DMS153 (cell line): ENCODE measurements around the gene AUTS2.
A peak's percentile ranks its signal among the peaks of the same experiment; 100 is the strongest.

Experiments used
- DNase-seq: peaks from one replicate; lab custom pipeline; 2025; lab: John Stamatoyannopoulos, UW

AUTS2 gene

DNA sequence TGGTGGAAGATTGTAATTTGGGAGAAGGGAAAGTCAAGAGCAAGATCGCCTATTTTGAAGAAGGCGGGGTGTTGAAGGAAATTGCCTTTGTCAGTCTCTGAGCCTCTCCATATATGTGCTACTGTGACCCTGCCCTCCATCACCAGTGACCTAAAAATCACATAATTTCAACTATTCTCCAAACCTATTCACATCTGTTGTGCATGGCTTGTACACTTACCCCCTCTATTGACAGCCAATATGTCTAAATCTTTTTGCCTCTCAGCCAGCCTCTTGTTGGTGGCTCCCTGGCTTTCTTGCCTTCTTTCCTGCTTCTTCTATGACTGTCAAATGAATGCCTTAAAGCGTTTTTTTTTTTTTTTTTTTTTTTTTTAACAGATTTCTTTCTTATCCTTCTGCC lies 295.6 kb downstream of the AUTS2 start:
- DNase-seq: no peak

DNA sequence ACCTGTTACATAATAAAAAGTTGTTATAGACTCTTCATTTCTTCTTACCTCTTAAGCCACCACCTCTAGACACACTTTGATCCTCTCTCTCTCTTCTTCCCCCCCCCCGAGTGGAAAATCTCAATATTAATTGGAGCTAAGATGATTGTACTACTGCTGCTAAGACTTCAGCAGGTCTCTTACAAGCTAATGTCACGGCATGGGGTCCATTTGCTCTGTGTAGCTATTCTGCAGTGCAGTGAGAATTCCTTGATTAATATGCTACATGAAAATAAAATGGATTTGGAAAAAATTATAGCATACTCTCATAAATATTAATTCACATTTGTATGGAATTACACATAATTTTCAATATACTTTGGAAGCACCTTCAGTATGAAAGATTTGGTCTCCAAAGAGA lies 297.2 kb downstream of the AUTS2 start:
- no peak for DNase-seq

DNA sequence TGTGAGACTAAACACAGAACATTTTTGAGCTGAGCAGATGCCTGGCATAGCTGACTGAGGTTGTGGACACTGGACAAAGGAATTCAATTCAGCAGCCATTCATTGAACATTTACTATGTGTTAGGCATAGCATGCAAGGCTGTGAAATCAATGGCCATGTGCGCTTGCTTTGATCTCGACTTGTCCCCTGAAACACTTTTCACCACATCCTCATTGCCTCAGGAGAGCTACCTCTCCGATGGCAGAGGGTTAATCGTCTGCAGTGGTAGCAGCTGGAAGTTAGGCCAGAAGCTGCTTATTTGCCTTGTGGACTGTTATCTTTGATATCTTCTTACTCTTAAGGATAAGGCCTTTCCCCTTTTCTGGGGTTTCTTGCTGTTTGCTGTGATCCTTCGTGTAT lies 297.8 kb downstream of the AUTS2 start:
- no peak for DNase-seq

DNA sequence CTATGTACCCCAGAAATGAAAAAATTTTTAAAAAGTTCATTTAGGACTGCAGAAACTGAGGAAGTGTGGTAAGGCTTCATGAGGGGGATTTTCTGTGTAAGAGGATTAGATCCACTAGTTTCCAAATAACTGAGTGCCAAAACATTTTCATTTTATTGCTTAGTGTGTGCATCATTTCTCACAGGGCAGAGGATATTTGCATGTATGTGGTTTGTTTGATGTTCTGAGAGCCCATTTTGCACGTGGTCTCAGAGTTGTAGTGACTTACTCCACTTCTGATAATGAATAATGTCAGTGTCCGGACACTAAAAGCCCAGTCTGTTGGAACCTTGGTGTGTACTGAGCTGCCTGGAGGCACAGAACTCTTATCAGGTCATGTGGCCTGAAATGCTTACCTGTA lies 299.9 kb downstream of the AUTS2 start:
- DNase-seq: no peak

DNA sequence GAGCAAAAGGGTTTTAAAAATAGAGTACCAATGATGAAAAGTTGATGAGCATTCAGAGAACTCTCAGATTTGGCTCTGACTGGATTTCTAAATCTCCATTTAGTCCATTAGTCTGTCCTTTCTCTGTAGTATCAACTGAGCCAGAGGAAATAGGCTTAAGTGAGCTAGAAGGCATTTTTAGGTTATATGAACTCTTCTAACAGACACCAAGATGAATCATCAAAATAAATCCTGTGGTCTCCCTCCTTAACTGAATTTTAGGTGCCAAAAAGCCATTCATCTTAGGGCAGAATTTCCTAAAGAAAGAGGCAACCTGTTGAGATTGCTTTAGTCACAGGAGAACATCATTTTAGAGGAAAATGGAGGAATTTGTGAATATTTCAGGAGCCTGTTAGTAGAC lies 305.1 kb downstream of the AUTS2 start:
- no peak for DNase-seq

DNA sequence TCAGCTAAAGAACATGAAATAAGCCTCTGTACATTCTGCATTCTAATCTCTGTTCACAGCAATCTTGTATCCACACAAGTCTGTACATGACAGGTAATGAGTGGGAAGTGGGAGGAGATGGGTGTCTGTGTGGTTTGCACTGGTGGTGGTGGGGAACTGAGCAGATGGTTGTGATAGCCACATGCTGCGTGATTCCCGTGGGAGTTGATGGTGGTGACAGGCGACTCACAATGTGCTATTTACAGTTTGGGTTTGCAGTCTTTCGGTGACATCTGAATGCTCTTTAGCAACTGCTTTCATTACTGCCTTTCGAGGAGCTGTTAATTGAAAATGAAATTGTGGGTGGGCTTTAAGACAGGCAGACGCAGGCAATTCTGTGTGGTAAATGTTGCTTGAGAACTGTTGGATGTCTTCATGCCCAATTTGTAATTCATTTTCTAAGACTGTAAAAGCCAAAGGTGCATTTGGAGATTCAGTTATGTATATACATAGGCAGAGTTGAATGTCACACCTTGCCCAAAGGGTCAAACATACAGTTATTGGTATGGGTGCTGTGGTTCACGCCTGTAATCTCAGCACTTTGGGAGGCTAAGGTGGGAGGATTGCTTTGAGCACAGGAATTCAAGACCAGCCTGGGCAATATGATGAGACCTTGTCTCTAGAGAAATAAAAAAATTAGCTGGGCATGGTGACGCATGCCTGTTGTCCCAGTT lies 308.2 kb downstream of the AUTS2 start:
- no peak for DNase-seq

DNA sequence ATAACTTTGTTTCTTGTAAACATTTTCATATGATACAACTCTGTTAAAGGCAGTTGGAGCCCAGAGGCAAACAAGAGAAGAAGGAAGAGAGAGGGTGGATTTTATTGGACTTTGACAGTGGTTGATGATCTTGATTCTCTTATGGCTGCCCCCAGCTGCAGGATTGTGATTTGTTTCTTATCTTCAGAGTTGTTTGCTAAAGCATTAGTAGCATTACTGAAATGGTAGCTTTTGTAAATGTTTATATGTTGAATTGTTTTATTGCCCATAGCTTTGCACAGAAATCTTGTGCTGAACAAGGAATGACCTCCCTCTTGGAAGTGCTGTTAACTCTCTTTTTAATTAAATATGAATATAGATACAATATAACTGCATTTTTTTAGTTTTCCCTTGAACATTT lies 309.4 kb downstream of the AUTS2 start:
- DNase-seq: no peak

DNA sequence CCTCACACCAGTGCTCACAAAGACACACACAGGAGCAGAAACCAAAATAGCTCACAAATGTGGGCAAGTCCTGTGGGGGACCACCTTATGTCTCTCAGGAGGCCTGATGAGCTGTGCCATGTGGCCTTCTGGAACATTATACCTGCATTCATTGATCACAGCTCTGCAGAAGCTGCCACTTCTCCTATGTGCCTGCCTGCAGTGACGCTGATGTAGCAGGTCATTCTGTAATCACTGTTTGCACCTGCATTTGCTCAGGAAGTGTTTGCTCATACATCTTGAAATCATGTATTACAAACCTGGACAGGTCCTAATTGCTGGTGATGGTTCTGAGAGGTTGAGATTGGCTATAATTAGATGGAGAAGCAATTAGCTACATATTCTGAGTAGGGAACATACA lies 310.2 kb downstream of the AUTS2 start:
- DNase-seq: peak; percentile 84

DNA sequence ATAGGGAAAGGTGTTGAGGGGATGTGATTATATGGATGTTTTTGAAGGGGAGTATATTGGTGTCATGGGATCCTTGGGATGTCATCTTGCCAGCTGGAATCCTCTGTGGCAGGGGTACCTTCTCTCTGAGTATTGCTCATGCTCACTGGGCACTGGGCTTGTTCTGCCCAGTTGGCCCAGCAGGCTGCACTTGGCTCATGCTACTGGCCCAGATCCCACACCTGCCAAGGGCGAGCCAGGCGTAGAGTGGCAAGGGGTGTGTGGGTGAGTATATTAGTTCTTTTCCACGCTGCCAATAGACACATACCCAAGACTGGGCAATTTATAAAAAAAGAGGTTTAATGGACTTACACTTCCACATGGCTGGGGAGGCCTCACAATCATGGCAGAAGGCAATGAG lies 311.9 kb downstream of the AUTS2 start:
- DNase-seq: no peak

DNA sequence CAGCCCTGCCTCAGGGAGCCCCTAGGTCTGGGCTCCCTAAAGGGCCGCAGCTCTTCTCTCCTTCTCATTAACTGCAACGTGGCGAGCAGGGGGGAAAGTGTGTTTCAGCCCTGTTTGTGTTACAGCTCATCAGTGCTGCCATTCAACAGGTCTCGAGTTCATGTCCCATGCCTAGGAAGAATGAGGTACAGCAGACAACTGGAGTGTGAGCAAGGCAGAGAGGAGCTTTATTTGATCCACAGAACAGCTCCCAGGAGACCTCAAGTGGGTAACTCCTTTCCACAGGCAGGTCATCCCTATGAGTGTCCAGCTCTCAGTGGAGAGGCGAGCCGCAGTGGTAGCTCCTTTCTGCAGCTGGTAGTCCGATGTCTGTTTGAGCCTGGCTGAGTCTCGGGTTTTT lies 313.1 kb downstream of the AUTS2 start:
- no peak for DNase-seq

DNA sequence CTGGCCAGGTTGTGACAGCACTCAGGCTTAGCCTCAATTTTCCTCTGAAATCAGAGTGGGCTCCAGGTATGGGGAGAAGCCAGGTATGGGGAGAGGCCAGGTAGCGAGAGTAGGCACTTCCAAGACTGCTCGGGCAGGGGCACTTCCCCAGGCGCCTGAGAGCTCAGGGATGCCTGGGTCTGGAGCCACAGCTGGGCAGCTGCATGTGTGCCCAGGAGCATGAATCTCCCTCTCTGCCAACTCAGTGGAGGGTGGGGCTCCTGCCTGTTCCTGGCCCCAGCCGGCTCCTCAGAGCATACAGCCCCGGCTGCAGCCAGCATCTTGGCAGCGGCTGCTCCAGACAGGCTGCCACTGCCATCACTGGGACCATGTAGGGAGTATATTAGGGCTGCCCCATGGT lies 313.9 kb downstream of the AUTS2 start:
- DNase-seq: no peak

DNA sequence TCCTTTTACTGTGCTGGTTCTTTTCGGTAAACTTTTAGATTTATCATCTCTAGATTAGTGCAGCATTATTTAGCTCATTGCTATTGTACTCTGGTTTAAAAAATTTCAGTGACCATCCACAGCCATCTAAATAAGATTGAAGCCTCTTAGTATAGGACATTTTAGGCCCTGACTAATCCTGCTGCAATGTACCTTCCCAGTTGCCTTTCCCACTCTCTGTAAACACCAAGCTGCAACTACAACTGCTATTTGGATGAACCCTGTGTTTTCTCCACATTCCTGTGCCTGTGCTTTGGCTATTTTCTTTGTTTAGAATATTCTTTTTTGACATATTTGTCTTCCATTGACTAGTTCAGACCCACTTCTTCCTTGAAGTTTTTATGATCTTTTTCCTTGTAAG lies 314.6 kb downstream of the AUTS2 start:
- no peak for DNase-seq

DNA sequence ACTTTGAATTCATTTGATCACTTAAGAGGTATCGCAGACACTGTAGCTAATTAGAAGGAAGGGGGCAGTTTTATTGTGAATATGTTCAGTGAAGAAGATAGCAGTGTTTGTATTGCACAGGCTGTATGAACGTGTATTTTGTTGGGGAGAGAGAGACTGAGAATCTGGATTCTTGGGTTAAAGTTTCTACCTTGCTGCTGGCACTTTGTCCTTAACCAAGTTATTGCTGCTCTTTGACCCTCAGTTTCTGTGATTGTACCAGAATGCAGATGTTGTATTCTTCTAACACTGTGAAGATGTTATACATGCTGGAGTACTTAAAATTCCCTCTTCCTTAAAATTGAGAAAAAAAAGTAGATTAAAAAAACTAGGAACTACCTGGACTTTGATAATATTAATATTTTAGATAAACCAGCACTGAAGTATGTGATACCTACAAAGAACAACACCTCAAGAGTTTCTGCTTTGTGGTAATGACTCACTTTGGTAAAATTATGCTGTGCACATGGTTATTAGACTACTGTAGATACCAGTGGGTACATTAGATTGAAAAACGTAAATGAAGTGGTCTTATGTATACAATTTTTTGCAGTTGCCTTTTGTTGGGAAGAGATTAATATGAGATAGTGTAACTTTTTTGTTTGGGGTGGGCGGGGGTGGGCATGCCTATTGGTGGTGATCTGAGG lies 321.3 kb downstream of the AUTS2 start:
- no peak for DNase-seq

DNA sequence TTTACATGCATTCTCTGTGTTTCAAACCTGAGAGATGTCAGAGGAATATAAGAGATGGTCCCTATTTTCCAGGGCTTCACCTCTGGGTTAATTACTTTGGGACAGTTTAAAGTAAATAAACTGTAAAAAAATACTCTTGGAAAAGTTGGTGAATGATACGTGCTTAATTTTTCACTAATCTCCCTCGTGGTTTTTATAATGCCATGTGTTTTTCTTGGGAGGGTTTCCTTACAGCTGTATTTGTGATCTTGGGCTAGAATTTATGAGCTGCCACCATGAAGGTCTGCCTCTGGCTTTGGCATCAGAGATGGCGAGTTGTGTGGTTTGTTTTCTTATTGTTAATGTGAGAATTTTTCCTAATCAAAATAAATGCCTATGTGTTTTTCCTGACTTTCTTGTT lies 322.5 kb downstream of the AUTS2 start:
- no peak for DNase-seq

DNA sequence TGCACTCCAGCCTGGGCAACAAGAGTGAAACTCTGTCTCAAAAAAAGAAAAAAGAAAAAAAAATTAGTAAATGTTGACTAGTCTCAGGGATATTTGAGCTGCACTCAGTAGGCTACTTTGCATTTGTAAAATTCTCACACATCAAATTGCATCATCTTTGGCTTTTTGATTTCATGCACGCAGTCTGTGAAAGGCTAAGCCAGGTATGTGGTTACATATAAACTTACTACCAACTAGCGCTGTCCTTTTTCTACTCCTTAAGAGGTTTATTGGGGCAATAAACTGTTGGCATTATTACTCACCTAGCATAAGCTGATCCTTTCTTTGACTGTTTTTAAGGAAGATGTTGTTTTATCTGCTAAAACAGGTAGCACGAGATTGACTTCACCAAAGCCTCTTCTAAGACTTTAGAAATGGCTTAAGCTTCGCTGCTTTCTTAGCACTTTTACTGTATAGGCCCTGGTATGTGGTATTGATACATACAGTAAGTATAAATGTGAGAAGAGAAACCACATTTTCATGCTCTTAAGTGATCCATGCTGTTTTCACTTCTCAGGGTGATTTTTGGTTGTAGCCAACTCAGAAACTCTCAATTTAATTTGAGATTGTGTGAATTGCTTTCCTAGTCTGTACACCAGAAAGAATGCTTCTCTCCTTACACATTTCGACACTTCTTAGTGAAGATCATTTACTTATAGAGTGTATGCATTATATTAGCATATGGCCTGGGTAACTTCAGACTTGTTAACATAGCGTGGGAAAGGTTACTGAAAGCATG lies 323.9 kb downstream of the AUTS2 start:
- DNase-seq: no peak

DNA sequence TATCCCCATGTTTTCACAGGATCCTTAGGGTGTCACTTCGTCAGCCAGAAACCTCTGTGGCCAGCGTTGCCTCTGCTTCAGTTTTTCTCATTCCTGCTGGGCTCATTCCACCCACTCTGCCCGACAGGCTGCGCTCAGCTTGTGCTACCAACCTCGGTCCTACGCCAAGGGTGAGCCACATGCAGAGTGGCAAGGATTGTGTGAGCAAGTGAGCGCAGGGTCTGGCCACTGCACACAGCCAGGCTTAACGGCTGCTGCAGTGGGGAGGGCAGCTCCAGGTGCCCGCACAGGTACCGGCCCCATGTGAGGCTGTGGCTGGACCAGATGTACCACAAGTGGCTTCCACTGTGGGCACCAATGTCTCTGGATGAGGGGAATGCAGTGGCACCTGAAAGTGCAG lies 329.2 kb downstream of the AUTS2 start:
- DNase-seq: no peak

DNA sequence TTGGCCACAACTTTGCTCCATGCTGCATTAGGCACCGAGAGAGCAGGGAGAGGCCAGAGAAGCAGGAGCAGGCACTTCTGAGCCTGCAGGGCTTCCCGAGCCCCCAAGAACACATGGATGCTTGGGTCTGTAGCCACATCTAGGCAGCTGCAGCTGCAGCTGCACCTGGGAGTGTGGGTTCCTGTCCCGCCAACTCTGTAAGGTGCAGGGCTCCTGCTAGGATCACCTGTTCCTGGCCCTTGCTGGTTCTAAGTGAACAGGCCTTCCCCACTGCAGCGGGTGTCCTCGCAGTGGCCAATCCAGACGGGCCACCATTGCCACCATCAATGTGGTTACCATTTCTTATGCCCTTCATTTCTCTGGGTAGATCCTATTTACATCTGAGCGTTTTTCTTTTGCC lies 330.3 kb downstream of the AUTS2 start:
- no peak for DNase-seq

DNA sequence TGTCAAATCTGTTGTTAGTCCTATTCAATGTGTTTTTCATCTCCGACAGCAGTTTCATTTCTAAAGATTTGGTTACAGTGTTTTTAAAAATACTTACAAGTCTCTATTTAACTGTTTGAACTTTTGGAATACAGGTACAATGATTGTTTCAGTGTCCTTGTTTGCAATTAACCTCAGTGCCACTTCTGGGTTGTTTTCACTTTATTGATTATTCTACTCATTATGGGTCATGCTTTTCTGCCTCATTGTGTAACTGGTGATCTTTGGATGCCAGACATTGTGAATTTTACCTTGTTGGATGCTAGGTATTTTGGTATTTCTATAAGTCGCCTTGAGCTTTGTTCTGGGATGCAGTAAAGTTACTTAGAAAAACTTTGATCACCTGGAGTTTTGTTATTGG lies 331.3 kb downstream of the AUTS2 start:
- DNase-seq: no peak

DNA sequence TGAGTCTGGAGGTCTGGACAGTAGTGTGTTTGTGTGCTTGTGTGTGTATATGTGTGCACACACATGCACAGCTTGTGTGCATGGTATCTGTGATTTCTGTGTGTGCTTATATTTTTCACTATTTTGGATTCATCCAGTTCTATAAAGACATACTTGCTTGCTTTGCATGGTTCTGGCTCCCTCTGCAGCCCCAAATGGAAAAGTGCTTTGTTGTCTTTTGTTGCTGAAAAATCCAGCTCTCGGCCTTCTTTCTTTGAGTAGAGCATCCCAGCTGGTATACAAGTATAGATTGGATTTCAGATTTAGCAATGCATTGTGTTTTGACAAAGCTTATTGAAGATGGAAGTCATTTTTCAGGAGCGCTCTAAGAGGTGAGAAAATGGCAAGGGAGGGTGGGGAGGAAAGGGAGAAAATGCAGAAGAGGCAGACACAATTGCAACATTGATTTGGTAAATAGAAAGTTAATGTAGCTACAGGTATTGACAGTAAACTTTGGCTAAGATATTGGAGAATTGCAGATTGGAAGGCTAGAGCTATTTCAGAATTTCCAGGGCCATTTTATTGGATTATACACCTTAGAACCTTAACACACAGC lies 333.9 kb downstream of the AUTS2 start:
- peak; percentile 56 for DNase-seq

DNA sequence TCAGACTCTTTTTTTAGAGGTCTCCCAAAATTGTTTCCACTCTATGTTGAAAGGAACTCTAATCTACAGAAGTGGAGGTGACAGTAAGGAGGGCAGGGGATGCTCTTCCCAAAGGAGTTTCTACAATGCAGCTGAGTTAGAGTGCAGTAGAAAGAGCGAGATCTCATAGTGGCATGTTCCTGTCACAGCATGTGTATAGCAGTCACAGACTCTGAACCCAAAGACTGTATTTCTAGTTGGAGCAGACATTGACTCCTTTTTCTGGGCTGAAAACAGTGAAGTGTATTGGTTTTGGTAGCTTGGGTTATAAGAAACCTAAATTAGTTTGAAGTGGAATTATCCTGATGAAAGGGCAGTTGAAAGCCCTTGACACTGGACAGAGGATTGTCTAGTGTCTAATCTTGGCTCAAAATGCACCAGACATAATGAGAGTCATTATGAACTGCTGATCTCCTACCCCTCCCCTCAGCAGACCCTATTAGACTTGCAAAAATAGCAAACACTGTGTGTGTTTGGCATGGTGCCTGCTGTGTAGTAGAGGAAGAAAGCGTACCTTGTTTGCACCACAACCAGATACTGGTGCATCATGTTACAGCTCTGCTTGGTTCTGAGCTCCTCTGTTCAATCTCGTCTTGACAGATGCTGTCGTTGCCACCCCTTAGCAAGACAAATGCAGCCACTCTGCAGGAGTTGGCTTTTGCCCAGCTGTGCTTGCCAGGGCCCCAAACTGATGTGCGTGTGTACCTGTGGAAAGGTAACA lies 336.0 kb downstream of the AUTS2 start:
- peak; percentile 95 for DNase-seq

DNA sequence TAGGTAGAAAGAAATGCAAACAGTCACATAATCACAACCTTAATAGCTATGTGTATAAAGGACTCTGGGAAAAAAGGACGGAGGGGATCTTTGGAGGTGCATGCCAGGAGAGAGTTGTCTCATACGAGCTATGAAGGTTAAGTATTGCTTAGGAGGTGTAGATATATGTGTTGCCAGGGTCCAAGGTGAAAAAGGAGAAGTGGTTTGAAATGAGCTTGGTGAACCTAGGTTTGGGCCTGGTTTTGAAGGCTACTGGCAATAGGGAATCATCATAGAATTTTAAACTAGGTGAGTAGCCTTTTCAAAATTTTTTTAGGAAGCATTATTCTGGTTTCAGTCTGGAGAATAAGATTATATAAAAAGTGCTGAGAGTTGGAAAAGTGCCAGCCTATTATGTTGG lies 336.8 kb downstream of the AUTS2 start:
- DNase-seq: no peak

DNA sequence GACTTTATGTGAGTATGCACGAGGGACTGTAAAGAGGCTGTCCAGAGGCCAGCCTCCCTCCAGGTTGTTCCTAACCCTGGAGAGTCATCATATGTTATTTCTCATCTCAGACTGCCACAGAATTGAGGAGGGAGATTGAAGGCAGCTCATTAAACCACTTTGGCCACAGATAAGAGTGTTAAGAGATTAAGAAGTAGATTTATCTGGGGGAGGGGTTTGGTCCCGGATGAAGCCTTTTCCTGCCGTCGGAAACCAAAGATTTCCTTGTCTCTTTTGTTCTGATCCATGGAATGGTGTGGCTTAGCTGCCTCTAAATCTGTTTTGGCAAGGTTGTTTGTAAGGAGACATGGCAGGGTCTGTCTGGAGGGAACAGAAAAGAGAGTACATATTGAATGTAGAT lies 338.8 kb downstream of the AUTS2 start:
- DNase-seq: no peak
